C4-2B (cell line): ENCODE measurements around the gene ADAMTS9.
A peak's percentile ranks its signal among the peaks of the same experiment; 100 is the strongest.

Source experiments
- H3K27ac ChIP-seq: fragments of 450-650 bp; 2 replicates; pipeline ENCODE4 v1.5.1; 2017
- CTCF ChIP-seq: fragments of 450-650 bp; conservative IDR thresholded peaks from 2 replicates; pipeline ENCODE4 v1.5.1; 2017; ENCODE audit warnings: mild to moderate bottlenecking
- ZFX ChIP-seq: fragments of 450-650 bp; IDR thresholded peaks from 2 replicates; pipeline ENCODE4 v1.6.1; 2017

The ADAMTS9 gene

GRCh38 chr3:64518496-64518895 lies 169.3 kb downstream of the ADAMTS9 start:
- H3K27ac ChIP-seq = no peak overlapping the region
- TF ChIP-seq CTCF (no peak), ZFX (no peak)

GRCh38 chr3:64514889-64515288 lies 172.9 kb downstream of the ADAMTS9 start:
- TF ChIP-seq CTCF (no peak), ZFX (no peak)
- H3K27ac ChIP-seq = no peak overlapping the region

DNA sequence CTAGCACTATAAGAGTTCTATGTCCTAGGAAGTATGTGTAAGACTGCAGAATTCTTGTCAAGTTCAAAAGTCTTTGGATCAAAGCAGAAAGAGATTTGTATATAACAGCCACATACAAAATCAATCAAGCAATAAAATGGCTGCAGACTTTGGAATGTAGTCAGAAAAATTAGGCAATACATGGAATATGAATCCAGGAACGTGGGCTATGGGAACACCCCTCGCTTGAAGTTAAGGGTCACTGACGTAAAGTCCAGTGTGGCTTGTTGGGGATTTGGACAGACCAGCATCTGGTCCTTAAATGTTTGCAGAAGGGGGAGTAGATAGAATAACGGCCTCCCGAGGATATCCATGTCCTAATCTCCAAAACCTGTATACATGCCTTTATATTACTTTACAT lies 178.6 kb downstream of the ADAMTS9 start:
- TF ChIP-seq ZFX (no peak), CTCF (no peak)
- H3K27ac ChIP-seq = no peak overlapping the region

DNA sequence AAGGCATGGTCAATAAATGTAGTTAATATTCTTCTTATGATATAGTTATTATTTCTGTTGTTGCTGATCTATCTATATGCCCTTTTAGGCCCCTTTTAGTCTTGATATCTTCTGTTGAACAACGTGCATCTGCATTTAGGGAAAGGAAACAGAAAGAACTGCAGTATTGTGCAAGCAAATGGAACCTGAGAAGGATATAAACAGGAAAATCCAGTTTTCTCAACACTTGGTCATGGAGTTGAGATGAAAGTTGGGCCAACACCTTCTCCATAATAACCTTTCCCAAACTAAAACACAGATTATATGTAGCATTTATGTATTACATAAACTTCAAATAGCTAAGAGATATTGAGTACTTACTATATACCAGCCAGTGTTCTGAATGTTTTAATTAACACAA lies 179.7 kb downstream of the ADAMTS9 start:
- no peak overlapping the region for H3K27ac ChIP-seq
- no peak for TF ChIP-seq ZFX
- TF ChIP-seq CTCF = no peak

GRCh38 chr3:64506255-64506654 lies 181.5 kb downstream of the ADAMTS9 start:
- no peak overlapping the region for H3K27ac ChIP-seq
- TF ChIP-seq CTCF = no peak
- TF ChIP-seq ZFX = no peak

DNA sequence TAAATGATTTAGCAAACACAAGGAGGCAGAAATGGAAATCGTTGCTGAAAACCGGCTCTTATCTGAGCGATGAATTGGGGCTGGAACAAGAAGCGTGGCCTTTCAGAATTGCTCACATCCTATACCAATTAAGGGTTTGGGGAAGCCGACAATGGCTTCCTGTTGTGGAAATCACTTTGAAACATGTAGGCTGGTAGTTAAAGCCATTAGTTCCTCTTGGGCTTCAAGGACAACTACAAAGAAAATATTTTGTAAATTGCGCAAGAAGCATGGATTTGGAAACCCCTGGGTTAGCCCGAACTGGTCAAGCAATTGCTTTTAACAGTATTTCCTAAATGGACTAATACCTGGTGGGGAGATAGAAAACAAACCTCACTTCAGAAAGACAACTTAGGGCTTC lies 182.4 kb downstream of the ADAMTS9 start:
- no peak overlapping the region for H3K27ac ChIP-seq
- TF ChIP-seq ZFX = no peak

DNA sequence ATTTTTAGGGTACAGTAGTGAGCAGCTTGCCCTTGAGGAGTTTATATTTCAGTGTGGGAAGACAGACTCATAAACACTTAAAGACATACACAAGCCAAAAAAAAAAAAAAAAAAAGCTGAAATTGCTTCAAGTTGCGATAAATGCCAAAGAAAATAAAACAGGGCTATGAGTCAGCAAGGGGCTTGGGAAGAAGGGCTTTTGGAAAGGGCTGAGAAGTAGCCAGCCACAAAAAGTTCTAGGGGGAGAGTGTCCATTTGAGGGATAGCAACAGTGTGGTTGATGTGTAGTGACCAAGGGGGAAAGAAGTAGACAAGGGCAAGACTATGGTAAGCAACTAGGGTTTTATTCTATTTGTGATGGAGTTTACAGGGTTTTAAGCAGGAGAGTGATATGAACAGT lies 185.5 kb downstream of the ADAMTS9 start:
- no peak for TF ChIP-seq ZFX
- TF ChIP-seq CTCF = no peak
- no peak overlapping the region for H3K27ac ChIP-seq

DNA sequence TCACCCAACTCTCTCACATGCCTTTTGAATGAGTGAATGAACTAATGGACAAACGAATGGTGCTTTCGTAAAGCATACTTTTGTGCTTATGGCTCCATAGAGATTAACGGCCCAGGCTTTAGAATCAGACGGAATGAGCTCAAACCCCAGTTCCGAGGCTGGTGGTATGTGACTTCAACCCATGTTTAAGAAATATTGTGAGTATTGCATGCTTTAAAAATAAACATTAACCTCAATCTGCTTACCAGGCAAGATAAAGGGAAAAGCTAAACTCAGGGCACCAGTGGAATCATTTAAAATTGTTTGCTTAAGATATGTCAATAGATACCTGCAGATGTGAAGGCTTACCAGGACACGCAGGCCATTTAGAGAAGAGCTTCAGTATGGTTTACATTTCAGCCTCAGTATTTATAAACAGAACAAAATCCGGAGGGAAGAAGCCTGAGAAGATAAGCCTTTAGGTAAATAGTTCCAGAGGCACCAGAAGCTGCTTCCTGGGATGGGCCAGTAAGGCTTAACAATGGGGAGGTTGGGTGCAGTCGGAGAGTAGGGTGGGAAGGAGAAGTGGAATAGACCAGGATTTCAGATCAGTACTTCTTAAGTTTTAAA lies 186.4 kb downstream of the ADAMTS9 start:
- TF ChIP-seq CTCF = no peak
- TF ChIP-seq ZFX = no peak
- peak overlapping the region; percentile 21; the same call in 1 of the 2 replicates for H3K27ac ChIP-seq
